GM19193 (cell line): ENCODE data around the gene SLC6A6.

Experiments
- POLR2A ChIP-seq: IDR thresholded peaks from 4 replicates; pipeline ENCODE4 v1.6.1; 2011; ENCODE audit not compliant: insufficient read depth, insufficient read length; ENCODE audit errors: extremely low read depth

The SLC6A6 gene

DNA sequence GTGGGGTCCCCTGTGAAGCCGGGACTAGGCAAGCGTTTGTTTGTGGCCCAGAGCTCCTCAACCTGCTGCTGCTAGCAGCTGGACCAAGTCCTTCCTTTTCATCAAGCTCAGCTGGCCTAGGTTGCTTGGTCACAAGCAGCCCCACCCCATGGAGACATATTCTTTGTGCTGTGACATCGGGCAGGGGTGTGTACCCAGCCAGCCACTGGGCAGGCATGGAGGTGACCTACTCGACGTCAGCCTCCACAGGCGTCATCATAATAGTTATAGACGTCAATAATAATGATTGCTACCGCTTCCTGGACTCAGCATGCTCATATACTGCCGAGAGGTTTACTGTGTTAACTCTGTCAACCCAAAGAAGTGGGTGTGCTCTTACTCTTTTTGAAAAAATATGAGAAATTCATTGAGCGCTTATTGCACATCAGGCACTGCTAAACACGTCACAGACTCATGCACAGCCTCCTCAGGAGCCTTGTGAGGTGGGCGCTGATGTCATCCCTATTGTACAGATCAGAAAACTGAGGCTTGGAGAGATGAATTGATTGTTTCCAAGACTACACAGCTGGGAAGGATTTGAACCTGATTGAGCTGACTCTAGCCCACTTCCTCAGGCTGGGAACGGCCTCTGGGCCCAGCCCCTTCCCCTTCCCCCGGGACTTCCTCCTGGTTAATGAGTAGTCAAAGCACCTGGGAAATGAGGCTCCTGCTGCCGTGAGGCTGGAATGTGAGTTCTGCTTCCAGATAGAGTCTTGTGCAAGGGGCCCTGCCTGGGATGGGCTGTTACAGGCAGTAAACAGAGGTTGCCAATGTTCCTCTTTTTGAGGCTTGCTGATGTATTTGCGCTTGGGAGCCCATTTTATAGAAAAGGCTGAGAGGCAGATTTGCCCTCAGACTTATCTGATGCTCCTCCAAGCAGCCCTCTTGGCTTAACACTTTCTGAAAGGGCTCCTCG, 16.2 kb downstream of the SLC6A6 start:
- TF ChIP-seq POLR2A, result no peak

DNA sequence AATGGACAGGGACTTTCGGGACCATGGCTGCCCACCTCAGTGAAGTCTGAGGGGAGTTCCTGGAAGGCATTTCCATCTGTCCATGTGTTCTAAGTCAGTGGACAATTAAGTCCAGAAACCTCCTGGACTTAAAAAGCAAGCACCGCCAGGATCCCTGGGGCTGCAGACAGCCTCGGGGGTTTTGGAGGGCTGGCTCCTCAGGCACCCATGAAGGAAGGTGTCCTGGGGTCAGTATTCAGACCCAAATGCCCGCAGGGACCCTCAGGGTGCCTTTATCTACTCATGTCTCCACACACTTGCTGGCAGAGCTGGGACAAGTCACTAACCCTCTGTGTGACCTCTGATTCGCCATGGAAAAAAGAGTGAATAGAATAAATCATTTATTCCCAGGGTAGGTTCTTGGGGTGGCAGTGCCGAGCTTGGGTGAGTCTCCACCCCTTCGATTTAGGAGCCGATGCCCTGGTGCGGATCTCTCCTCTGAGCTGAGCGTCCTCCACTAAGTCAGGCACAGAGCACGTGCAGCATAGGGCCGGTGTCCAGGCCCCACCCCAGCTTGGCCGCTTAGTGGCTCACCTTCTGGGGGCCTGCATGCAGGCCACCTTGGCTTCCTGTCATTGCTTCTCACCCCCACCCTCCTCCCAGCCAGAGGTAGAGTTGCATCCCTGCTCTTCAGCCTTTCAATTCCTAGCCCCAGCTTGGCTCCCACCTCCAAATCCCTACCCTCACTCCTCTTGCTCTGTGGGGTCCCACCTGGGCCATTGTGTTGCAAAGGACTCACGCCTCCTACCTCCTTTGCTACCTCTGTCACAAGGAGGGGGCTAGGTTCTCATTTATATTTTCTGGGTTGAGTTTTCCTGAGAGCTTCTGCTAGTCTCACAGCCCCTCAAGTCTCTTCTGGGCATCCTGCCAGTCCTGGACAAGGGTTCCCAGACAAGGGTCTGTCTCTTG, 19.9 kb downstream of the SLC6A6 start:
- TF ChIP-seq POLR2A, result no peak

DNA sequence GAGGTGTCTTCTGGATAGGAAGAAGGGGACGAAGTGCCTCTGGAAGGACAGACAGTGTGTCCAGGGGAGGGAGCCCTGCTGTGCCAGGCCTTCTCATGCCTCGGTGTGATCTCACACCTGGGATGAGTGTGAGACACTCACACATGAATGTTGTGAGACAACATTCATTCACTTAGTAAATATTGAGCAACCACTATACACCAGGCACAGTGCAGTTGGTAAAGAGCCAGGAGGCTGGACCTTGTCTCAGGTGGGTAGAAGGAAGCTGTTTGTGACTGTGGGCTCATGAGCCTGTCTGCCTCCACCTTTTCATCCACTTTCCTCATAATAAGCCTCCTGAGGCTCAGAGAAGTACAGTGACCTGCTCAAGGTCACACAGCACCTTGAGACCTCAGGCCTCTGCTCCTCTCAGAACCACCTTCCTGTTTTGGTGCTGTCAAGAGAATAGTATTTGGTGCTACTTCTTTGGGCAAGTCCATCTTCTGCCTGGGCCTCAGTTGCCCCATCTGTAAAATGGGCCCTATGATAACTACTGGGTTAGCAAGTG, 20.9 kb downstream of the SLC6A6 start:
- TF ChIP-seq POLR2A, result no peak

DNA sequence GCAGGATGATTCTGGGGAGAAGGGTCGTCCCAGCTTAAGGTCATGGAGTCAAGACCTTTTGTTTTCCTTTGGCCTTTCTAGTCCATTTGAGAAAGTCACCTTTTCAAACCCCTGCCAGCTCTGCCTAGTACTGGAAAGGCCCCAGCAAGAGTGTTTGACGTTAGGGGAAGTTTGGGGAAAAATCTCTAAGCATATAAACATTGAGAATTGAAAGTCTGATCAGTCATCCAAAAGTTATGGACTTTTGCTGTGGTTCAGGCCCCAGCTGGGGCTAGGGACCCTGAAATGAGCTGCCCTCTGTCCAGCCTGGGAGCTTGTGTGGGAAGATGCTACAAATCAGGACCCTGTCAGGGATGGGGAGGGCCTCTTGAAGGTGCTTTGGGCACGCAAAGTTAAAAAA, 21.6 kb downstream of the SLC6A6 start:
- no peak for TF ChIP-seq POLR2A

DNA sequence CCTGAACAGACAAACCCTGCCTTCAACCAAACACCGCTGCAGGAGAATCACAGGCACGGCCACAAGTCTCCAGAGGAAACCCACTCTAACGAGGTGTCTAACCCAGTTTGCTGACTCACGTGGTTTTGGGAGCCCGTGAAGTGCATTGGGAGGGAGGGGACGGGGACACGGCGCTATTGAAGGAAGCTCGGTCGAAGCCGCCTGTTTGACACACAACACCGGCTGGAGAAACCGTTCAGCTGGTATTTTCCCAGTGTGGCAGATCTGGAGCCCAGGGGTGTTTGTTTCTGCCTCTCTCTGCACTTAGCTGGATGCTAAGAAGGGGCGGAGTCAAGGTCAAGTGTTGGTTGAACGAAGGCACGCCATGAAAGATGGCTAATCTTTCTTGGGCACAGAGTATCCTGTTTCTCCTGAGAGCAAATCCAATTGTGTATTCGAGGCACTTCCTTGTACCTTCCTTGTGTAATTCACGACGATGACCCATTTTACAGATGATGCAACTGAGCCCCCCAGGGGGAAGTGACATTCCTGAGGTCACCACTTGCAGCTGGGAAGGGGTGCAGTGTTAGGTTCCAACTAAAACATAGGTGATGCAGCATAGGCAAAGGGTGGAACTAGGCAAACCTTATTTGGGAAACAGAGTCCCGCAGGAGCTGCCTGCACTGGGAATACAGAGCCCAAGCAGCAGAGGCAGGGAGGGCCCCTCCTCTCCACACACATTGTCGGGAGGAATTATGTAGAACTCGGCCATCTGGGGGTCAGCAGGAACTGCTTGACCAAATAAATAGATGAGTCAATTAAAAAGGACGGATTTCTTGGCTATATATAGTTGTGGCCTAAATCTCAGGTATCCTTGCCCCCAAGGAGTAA, 22.5 kb downstream of the SLC6A6 start:
- TF ChIP-seq POLR2A, result no peak

DNA sequence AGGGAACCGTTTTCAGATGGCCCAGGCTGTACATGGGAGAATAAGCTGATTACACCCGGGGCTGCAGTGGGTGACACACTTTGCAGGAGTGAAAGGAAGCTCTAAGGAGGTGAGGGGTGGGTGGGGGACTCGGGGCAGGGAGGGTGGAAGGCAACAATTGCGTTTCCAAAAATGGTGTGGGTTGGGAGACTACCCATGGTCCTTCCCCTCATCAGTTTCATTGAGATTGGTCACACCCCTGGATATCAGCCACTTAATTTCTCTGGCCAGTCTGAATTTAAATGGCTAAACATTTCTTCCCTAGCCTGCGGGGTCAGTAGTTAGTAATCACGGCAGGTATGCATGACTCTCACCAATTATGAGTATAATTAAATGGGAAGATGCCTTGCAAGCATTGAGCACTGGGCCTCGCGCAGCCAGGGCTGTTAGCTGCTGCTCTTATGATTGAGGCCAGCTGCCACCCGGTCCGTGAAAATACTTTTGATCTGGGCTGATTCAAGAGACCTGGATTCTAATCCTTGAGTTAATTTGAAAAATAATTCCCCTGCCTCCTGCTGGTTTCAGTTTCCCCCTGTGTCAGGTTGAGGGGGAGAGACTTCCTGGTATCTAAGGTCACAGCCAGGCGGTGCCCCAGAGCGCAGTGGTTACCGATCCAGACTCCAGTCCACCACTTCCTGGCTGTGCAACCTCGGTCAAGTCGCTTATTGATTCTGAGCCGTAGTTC, 23.3 kb downstream of the SLC6A6 start:
- no peak for TF ChIP-seq POLR2A

DNA sequence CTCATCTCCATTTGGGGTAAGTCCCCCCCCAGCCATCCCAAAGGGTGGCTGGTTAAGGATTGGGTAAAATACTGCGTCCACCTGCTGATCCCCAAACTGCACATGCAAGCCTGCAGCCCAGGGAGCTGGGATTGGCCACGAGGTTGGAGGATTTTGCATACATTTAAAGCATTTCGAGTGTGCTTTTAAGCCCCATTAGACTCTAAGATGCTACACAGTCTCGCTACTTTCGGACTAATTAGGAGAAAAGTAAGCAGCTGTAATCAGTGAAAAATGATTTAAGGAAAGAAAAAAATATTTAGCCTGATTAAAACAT, 23.9 kb downstream of the SLC6A6 start:
- no peak for TF ChIP-seq POLR2A

DNA sequence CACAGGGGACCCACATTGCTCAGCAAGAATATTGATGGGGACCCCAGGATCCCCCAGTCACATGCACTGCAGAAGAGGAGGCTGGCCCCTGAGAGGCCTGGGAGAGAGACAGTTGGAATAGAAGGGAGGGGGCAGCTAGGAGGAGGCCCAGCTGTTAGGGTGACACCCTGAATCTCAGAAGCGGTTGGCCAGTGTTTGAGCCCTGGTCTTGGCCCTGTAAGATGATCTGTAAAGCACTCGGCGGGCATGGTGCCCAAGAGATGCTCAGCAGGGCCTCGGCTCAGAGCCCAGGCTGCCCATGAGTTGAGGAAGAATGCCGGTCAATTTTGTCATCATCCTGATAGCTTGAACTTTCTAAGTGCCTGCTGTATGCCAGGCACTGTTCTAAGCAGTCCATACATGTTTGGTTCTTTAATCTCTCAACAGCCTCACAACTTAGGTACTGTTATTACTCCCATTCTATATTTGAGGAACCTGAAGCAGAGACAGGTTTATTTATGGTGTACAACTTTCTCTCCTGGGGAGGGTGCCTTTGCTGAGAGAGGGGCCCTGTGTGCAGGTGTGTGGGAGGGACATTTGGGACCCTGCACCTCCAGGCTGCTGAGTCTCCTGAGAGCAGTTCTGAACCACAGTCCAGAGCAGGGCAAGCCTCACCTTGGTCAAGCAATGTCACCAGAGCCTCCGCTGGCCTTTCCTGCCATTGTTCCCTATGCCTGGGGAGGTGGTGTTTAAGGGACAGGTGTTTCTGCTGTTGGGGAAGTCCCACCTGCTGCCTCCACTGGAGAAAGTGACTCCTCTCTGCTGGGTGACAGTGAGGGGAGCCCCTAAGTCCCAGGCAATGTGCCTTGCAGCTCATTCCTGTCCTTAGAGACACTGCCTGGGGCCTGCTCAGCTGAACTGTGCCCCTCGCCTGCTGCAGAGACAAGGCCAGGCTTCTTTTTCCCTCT, 26.0 kb downstream of the SLC6A6 start:
- no peak for TF ChIP-seq POLR2A

DNA sequence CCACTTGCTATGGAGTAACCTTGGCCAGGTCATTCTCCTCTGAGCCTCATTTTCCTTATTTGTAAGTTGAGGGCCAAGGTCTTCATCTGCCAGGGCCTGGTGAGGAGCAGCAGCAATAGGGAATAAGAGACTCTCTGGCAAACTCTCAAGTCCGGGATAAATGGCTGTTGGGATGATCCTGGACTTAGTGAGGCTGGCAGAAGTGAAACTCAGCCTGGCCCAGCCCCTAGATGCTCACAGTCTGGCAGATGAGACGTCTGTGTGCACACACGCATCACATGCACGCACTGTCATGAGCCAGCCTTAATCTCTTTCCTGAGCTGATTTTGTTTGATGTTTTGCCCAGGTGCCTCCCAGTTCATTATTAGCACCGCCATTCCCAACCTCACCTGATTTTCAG, 26.8 kb downstream of the SLC6A6 start:
- no peak for TF ChIP-seq POLR2A

DNA sequence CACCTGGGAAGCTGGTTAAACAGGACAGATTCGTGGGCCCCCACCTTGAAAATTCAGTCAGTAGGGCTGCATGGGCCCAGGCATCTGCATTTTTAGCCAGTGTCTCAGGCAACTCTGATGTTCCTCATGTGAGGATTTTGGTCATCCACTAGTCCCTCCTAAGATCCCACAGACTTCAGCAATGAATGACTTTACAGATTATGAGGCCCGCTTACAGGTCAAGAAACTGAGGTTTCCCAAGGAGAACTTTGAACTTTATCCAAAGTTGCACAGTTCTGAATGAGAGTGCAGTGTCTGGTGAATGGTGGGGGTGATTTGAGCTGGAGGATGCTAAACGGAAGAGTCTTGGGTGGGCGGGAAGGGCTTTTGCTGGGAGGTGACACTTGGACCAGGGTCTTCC, 27.2 kb downstream of the SLC6A6 start:
- TF ChIP-seq POLR2A, result no peak

DNA sequence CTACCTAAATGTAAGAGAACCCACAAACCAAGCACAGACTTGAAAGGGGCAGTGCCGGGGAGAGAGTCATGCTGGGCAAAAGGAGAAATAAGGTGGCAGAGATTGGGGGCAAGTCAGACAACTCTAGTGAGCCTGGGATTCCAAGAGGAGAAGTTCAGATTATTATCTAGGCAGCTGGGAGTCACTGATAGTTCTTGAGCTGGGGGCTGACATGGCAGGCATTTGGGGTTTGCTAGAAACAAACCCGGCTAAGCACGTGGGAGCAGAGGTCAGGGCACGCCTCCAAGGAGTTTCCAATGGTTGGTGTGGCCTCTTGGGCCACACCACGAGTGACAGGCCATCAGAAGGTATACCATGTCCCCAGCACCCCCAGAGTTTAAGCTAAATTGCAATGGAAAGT, 27.6 kb downstream of the SLC6A6 start:
- no peak for TF ChIP-seq POLR2A

DNA sequence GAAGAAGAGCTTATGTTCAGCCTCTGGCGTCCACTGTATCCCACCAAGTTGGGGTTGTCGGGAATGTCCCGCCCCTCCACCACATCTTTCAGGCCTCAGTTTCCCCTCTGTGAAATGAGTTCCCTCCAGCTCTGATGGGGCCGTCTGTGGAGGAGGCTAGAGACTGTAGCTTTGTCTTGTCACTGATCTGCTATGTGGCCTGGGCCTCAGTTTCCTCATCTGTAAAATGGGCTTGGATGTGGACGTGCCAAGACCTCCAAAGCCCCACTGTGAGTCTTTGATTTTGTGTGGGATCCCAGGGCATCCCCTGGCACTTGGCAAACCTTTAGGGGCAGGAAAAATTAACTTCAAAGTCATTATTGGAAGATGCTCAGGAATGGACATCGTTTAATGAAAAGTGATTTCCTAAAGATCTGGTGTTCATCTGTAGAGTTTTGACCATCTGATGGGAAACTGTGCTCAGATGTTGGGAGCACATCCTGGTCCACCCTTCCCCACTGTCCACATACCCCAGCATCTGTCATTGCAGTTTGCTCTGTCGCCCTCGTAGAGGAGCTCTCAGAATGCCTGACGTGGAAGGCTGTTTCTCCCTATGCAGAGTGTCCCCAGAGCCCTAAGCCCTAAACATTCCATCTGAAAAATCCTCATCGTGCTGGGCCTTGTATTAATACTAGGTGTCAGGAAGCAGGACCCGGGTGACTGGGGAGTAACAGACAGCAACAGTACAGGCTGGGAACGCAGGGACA, 28.5 kb downstream of the SLC6A6 start:
- no peak for TF ChIP-seq POLR2A
